EL (cell line): ENCODE measurements around the gene CORO6.

Experiments
- DNase-seq: peaks from one replicate; pipeline ENCODE4 v3.0.0-alpha.2; 2016

CORO6 gene

DNA sequence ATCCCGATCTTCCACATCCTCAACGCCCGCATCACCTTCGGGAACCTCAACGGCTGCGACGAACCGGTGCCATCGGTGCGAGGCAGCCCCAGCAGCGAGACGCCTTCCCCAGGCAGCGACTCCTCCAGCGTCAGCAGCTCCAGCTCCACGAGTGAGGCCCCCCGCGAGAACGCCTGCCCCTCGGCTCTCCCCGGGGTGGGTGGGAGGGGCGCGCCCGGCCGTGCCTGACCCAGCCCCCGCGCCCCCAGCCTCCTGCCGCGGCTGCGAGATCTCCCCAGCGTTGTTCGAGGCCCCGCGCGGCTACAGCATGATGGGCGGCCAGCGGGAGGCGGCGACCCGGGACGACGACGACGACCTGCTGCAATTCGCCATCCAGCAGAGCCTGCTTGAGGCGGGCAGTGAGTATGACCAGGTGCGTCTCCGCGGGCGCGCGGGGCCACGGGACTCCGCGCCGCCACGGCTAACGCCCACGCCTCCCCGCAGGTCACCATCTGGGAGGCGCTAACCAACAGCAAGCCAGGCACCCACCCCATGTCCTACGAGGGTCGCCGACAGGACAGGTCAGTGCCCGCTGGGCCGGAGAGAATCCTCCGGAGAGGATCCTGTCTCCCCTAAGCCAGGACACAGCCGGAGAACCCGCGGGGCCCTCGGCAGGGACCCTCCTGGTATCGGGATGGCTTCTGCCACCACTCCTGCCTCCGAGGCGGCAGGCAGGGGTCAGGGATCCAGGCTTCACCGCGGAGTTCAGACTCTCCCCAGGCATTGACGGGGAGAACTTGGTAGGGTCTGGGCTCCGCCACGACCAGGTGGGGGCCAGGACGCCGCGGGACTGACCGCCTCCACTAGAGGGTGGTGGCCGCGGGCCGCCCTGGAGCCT is 10.1 kb downstream of the CORO6 start:
- no peak for DNase-seq

DNA sequence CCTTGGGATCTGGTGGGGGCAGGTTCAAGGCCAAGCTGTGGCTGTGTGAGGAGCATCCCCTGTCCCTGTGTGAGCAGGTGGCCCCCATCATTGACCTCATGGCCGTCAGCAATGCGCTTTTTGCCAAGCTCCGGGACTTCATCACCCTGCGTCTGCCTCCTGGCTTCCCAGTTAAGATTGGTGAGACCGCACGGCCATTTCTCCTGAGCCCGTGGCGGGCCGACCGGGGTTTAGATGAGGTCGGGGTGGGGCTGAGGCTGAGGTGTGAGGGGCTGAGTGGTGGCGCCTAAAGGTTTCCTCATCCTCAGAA is 10.7 kb downstream of the CORO6 start:
- DNase-seq = no peak

- no peak for DNase-seq
Measured at GRCh38 chr17:29611351-29612093, 11.2 kb downstream of the CORO6 start.

DNA sequence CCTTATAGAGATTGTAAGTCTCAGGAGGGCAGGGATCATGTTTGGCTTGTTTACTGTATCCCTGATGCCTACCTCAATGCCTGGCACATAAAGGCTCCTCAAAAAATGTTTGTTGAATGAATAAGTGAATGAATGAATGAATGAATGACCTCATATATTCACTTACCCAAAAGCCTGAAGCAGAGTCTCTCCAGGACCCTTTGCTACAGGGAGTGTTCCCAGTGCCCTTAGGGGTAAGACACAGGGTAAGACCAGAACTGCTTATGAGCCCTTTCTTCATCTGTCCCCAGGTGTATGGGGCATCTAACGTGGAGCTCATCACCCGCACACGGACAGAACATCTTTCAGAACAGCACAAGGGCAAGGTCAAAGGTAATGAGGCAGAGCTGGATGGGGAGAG is 12.3 kb downstream of the CORO6 start:
- no peak for DNase-seq

- DNase-seq = no peak
Measured at GRCh38 chr17:29608986-29609385, 13.7 kb downstream of the CORO6 start.

DNA sequence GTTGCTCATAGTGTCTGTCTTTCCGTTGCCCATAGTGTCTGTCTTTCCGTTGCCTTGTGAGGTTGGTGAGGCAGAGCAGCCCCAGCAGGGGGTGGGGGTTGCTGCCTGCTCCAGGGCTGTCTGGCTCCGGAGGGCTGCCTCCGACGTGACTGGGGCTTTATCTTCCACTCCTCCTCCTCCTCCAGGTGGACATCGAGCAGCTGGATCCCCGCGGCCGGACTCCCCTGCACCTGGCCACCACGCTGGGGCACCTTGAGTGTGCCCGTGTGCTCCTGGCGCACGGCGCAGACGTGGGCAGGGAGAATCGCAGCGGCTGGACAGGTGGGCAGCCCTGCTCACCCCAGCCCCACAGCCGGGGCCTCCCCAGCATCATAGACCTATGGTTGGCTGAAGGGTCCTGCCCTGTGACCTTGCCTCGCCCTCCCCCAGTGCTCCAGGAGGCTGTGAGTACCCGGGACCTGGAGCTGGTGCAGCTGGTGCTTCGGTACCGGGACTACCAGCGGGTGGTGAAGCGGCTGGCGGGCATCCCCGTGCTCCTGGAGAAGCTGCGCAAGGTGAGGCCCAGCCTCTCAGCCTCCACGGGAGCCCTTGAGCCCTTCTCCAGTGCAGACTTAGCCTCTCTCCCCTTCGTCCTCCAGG is 15.0 kb downstream of the CORO6 start:
- no peak for DNase-seq

GRCh38 chr17:29603109-29603674 is 19.5 kb downstream of the CORO6 start:
- no peak for DNase-seq

DNA sequence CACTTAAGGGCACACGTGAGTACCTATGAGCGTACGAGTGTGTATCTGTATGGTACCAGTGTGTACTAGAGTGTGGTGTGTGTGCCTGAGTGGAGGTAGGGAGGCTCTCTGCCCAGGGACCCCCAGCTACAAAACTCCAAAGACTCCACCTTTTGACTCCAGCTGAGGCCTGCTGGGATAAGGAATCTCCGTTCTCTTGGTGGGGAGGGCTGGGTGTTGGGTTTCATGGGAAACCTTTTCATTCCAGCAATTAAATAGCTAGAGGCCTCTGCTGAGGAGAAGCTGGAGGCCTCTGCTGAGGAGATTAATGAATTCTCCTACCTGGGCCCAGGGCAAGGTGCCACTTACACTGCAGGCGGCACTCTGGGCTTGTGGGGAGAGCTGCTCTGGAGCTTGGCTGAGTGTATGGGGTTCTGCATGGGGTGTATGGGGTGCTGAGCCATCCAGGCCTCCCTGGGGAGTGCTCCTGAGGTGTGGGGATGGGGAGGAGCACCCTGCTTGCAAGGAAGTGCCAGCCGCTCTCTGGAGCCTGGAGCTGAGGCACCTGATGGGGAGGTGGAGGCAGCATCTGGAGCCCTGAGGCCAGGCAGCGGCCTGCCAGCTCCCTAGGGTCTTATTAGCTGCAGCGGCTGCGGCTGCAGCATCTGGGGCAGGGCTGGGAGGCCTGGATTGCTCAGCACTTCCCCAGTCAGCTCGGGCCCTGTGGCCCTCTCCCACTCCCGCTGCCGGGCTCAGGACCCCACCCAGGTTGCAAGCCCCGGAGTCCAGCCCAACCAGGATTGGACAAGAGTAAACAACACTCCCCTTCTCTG is 25.1 kb downstream of the CORO6 start:
- no peak for DNase-seq

DNA sequence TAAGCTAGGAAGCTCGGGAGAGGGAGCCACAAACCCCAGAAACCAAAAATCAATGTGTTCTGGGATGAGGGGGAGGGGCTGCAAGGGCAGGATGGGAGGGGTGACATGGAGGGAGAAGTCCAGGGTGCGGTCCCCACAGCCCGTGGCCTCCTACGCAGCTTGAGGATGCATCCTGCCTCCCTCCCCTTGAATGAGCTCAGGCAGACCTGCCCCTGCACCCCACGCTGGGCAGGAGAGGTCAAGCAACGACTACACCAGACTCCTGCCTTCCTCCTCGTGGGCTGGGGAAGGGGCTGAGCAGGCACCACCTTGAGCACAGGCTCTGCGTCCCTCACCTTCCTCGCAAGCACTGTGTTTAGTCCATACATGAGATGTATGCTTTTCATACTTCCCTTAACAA is 25.9 kb downstream of the CORO6 start:
- DNase-seq = no peak

- DNase-seq = no peak
Measured at GRCh38 chr17:29595943-29596774, 26.6 kb downstream of the CORO6 start.

DNA sequence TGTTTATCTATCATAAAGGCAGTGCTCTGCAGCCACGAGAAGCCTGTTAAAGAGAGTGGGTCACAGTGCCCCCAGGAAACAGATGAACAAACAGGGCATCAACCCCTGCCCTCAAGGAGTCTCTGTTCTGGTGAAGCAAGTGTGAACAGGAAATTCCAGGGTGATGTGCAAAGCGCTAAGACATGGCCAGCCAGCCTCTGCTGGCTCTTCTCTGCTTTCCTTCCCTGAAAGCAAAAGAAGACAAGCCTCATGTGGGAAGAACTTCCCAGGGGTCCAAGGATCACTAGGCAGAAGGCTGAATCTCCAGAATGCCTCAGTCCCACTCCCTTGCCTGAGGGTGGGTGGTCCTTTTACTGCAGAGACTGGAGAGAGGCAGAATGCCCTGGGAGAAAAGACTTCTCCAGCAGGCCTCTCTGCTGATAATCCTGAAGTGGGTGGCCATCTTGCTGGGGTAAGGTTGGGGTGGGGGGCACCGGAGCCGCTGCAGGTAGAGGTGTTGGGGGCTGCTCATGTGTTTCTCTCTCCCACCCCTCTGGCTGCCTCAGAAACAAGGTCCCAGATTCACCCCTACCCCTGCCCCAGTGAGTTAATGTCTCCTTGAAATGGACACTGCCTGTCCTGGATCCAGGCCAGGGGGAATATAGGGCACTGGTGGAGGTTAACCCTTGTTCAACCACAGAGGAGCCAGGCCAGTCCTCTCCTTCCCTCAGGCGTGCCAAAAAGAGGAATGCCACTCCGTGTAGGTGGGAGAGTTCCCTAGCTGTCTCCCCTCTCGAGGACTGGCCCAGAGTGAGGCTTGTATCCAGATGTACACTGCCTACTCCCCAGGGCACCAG is 27.4 kb downstream of the CORO6 start:
- DNase-seq = no peak

DNA sequence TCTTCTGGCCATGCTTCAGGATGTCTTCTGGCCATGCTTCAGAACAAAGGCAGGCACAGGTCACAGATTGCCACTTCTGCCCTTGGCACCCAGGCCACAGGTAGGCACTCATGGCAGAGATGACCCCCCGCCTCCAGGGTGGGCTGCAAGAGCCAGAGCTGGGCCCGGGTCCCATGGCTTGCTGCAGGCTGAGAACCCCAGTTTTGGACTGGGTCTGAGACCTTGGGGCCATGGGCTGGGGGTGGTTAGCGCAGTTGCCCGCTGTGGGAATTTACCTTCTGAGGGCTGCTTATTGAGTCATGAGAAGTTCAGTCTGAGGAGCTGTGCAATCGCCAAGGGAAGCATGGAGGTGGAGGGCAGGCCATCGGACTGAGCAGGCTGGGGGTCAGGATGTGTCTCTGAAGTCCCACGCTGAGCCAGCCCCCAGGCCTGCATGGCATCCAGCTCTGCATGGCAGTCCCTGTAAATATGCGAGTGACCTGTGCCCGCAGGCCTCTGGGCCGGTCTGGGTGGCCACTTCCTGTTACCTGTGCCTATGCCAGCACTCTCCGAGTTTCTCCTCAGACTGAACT is 28.1 kb downstream of the CORO6 start:
- no peak for DNase-seq

DNA sequence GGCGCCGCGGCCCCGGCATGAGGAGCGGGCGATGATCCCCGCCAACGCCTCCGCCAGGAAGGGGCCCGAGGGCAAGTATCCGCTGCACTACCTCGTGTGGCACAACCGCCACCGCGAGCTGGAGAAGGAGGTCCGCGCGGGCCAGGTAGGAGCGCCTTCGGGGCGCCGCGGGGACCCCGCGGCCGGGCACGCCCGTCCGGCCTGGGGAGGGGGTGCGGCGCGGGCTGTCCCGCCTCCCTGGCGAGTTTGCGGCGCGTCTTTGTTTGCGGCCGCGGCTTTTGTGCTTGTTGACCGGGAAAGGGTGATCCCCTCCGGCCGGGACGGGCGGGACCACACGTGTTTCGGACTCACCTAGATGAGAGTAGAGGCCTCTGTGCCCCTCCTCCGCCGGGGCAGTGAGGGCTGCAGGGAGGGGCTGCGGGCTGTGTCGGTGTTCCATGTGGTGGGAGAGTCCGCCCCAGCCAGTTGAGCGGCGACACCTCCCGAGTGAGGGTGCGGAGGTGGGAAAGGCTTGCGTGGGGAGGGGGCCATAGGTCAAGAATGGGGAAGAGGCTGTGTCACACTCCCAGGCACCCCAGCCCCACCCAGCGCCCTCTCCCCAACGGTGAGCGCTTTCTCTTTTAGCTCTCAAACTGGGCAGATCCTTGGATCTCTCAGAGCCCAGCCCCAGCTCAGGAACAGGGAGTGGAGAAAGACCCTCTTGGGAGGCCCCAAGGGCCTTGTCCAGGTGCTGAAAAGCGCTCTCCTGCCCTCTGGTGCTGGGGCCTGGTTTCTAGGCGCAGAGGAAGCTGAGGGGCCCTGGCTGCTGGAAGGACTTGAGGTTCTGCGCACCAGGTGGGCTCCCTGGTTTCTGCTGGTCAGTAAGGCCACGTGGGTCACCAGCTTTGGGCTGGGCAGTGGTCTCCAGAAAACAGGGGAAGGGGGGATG is 28.9 kb downstream of the CORO6 start:
- peak; percentile 25 for DNase-seq

DNA sequence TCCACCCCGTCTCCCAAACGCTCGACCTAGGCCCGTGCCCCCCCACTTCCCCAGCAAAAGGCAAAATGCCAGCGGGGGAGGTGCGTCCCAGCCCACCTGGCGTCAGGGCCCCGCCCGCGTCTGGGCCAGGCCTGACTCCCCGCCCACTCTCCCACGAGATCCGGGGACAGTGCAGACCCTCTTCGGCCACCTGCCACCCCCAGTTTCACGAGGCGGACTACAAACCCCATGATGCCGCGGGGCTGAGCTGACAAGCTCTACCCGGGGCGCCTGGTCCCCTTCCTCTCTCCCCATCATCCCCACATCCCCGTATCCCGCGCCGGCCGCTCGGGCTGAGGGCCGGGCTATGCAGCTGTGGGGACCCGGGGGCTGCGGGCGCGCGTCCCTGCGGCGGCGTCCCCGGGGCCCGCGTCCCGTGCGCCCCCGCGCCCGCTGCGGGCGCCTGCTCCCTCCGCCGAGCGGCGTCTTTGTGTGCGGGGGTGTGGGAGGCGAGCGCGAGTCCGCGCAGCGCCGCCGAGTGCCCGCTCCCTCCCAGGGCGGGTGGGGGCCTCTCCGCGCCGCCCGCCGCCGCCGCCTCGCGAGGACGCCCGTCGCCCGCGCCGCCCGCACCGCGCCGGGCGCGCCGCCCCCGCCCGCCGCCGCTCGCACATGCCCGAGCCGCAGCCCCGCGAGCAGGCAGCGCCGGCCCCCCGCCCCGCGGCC is 29.7 kb downstream of the CORO6 start, which contains the start of gene ANKRD13B:
ANKRD13B (plus strand) TSS at position 283 of the 702 bp plus-strand sequence. CDS start 490 bp downstream, outside the sequence.
- DNase-seq = peak; percentile 32

DNA sequence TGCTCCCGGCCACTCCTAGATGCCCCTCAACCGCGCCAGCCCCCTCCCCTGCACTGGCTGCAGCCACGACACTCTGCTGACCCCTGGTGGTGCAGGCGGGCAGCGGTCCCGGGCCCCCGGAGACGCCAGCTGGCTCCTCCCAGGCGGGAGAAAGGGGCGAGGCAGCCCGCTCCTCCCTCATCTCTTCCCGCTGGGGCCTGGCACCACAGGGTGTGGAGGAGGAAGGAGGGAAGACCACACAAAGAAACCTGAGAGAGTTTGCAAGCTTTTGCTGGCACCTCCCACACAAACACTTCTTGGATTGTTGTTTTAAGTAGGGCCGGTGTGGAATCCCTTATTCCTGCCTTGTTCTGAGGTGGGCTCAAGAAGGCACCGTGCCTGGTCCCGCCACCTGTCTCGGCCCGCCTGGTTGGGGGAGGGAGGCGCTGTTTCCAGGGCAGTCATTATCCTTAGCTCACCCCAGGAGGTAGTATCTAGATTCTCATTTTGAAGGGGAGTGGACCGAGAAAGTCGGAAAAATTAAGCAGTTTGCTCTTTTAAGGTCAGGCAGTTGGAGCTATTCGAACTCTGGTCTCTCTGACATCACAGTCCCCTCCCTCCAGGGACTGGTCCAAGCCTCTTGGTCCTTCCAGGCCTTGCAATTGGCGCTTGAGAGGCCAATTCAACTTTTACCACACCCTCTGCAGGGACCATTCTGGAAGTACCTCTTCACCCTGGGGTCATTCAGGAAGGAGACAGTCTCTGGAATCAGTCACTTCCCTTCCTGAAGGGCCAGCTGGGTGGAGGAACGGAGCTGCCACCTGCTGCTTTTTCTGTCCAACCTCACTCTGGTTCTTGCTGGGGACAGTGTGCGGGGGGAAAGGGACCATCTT is 30.7 kb downstream of the CORO6 start:
- DNase-seq = peak; percentile 84

GRCh38 chr17:29591146-29591736 is 31.5 kb downstream of the CORO6 start:
- peak; percentile 71 for DNase-seq
